ENCODE data around the gene STPG1.

The STPG1 gene

DNA sequence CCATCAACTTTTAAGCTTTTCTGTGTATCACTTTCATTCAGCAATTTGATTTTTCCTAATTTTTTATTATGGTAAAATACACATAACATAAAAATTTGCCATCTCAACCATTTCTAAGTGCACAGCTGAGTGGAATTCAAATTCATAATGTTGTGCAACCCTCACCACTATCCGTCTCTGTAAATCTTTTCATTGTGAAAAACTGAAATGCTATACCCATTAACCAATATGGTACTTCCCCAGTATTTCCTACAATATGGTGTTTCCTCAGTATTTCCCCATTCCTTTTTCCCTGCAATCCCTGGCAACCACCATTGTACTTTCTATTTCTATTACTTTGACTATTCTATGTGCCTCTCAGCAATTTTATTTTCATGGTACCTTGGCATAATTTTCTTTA is 6.8 kb downstream of the STPG1 start:
- H3K27ac ChIP-seq = no peak overlapping the region
- H3K27me3 ChIP-seq = no peaks in the 10 kb centered on the region
- intact Hi-C loops (cut with DNase I; ENCODE audit: low total_unique reads) = no loop called here
- no peaks in the 10 kb centered on the region for H3K4me1 ChIP-seq
- H3K36me3 ChIP-seq = no peaks in the 10 kb centered on the region
- no peak for DNase-seq
- no peak overlapping the region for H3K4me3 ChIP-seq
- peaks cover 0 to 5% (median 0%) of the 10 kb centered on the region in 3 donors for H3K9me3 ChIP-seq
- TF ChIP-seq, protein P1, sequence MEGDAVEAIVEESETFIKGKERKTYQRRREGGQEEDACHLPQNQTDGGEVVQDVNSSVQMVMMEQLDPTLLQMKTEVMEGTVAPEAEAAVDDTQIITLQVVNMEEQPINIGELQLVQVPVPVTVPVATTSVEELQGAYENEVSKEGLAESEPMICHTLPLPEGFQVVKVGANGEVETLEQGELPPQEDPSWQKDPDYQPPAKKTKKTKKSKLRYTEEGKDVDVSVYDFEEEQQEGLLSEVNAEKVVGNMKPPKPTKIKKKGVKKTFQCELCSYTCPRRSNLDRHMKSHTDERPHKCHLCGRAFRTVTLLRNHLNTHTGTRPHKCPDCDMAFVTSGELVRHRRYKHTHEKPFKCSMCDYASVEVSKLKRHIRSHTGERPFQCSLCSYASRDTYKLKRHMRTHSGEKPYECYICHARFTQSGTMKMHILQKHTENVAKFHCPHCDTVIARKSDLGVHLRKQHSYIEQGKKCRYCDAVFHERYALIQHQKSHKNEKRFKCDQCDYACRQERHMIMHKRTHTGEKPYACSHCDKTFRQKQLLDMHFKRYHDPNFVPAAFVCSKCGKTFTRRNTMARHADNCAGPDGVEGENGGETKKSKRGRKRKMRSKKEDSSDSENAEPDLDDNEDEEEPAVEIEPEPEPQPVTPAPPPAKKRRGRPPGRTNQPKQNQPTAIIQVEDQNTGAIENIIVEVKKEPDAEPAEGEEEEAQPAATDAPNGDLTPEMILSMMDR (IDR thresholded peaks at IDR 0.05) = no peak

DNA sequence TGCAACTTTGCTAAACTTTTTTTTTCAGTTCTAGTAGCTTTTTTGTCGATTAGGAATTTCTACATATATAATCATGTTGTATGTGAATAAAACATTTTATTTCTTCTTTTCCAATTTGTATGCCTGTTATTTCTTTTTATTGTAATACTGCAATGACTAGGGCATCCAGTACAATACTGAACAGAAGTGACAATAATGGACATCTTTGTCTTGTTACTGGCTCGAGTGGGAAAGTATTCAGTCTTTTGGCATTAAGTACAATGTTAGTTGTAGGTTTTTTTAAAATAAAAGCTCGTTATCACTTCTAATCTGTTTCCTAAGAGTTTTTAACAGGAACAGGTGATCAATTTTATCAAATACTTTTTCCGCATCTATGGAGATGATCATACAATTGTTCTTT is 9.8 kb downstream of the STPG1 start:
- TF ChIP-seq, protein P1 (IDR thresholded peaks at IDR 0.05) = no peak
- intact Hi-C loops (cut with DNase I; ENCODE audit: low total_unique reads) = no loop called here
- H3K27me3 ChIP-seq = no peaks in the 10 kb centered on the region
- no peak overlapping the region for H3K4me3 ChIP-seq
- peaks cover 0 to 5% (median 0%) of the 10 kb centered on the region in 3 donors for H3K9me3 ChIP-seq
- no peaks in the 10 kb centered on the region for H3K4me1 ChIP-seq
- no peak for DNase-seq
- no peaks in the 10 kb centered on the region for H3K36me3 ChIP-seq
- H3K27ac ChIP-seq = no peak overlapping the region

DNA sequence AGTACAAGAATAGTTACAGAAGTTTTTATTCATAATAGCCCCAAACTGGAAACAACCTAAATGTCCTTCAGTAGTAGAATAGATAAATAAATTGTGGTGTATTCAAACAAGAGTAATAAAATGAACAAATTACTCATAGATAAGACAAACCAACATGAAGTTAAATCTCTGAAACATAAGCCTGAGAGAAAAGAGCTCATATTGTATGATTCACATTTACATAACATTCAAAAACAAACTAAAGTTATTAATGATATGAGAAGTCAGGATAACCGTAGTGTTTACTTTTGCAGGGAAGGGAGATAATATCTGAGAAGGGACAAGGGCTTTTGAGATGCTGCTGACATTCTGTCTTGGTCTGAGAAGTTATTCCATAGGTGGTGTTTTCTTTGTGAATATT is 13.5 kb downstream of the STPG1 start:
- no peak for DNase-seq
- H3K27me3 ChIP-seq = no peaks in the 10 kb centered on the region
- H3K4me1 ChIP-seq = no peaks in the 10 kb centered on the region
- H3K27ac ChIP-seq = no peak overlapping the region
- no peaks in the 10 kb centered on the region for H3K36me3 ChIP-seq
- TF ChIP-seq, protein P1 (IDR thresholded peaks at IDR 0.05) = no peak
- H3K9me3 ChIP-seq = no peaks in the 10 kb centered on the region
- intact Hi-C loops (cut with DNase I; ENCODE audit: low total_unique reads) = no loop called here
- no peak overlapping the region for H3K4me3 ChIP-seq

DNA sequence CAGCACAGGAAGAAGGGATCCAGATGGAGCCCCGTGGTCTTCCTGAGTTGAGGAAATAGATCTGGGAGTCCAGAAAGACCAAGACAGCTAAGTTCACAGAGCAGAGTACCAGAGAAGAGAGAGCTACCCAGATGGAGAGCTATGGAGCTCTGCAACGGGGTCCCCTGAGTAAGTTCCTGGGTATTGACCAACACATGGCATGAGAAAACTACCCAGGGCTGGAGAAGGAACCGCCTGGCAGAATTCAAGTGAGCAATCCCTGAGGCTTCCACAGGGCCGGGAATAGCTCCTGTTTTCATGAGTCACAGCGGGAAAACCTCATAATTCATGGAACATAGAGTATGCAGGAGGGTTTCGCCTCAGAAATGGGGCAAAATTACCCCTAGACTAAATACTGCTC is 19.7 kb downstream of the STPG1 start:
- no peak for DNase-seq
- peaks cover 0 to 11% of the 10 kb centered on the region in 2 donors for H3K27me3 ChIP-seq
- no peaks in the 10 kb centered on the region for H3K9me3 ChIP-seq
- H3K4me3 ChIP-seq = no peak overlapping the region
- H3K27ac ChIP-seq = peak overlapping the region in 1 of 2 donors; percentile 23
- intact Hi-C loops (cut with DNase I; ENCODE audit: low total_unique reads) = no loop called here
- no peaks in the 10 kb centered on the region for H3K36me3 ChIP-seq
- peaks cover 0 to 4% (median 0%) of the 10 kb centered on the region in 4 donors for H3K4me1 ChIP-seq
- TF ChIP-seq, protein P1 (IDR thresholded peaks at IDR 0.05) = no peak

DNA sequence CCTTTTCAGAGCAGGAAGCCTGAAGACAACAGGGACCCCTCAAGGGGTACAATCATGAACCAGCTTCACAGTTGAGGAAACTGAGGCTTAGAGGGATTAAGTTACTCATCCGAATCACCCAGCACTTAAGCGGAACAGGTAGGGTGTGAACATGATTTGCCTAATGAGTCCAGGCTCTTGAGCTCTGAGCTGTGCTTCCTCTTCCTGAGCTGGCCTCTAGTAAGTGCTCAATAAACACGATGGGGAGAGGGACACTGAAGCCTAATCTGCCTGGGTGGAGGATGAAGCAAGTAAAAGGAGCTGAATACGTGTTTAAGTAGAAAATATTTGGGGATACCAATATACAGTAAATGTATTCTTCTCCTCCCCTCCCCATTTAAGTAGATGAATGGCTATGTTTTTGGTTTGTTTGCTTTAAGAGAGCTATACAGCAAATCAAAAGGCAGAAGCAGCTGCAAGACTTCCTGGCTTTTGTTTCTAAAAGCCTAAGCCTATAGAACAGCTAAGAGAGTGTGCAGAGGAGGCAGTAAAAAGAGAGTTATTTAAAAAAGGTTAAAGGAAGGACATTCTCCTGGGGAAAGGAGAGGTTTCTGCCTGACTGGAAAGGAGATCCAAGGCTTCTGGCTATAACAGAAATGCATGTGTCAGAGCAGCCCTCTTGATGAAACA is 20.5 kb downstream of the STPG1 start:
- Histone ChIP-seq H3K27ac (peak overlapping the region in 1 of 2 donors; percentile 23), H3K36me3 (no peaks in the 10 kb centered on the region), H3K4me3 (no peak overlapping the region), H3K9me3 (no peaks in the 10 kb centered on the region), H3K27me3 (peaks cover 0 to 11% of the 10 kb centered on the region in 2 donors), H3K4me1 (peaks cover 0 to 4% (median 0%) of the 10 kb centered on the region in 4 donors)
- no peak for DNase-seq
- intact Hi-C loops (cut with DNase I; ENCODE audit: low total_unique reads) = no loop called here
- TF ChIP-seq, protein P1 (IDR thresholded peaks at IDR 0.05) = no peak

DNA sequence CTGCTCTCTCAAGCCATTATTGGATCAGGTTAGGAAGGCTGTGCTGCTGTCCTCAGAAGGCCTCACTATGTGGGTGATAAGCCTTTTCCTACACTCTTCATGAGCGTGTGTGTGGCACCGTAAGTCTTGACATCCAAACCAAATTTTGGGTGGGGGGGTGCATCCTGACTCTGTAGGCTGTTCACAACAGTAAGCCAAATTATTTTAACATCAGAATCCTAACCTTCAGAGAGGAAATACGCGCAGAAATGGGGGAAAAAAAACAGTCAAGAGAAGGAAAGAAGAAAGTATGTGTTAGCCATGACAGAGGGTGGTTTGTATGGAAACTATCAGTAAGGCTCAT is 21.0 kb downstream of the STPG1 start:
- intact Hi-C loops (cut with DNase I; ENCODE audit: low total_unique reads) = no loop called here
- no peaks in the 10 kb centered on the region for H3K36me3 ChIP-seq
- no peaks in the 10 kb centered on the region for H3K9me3 ChIP-seq
- no peak for DNase-seq
- H3K4me1 ChIP-seq = peaks cover 0 to 4% (median 0%) of the 10 kb centered on the region in 4 donors
- no peak overlapping the region for H3K4me3 ChIP-seq
- H3K27me3 ChIP-seq = peaks cover 0 to 12% of the 10 kb centered on the region in 2 donors
- no peak overlapping the region for H3K27ac ChIP-seq
- TF ChIP-seq, protein P1 (IDR thresholded peaks at IDR 0.05) = no peak

All from tibial artery (tissue), 4 donors.